GM06990 (cell line): ENCODE results near the gene STIM2.

Experiments used
- DNase-seq: peaks from one replicate; pipeline ENCODE4 v3.0.0-alpha.2; 2011; ENCODE audit not compliant: insufficient read length; ENCODE audit errors: extremely low read depth
- H3K27me3 ChIP-seq: replicated peaks from 2 replicates; pipeline ENCODE4 v1.6.0; 2011; ENCODE audit warnings: low read length; ENCODE audit not compliant: control insufficient read depth, insufficient read depth
- H3K36me3 ChIP-seq: 2 replicates; pipeline ENCODE4 v1.5.1; 2011; ENCODE audit warnings: low read length; ENCODE audit not compliant: control insufficient read depth, insufficient read depth
- H3K4me3 ChIP-seq: replicated peaks from 2 replicates; pipeline ENCODE4 v1.5.1; 2011; ENCODE audit warnings: low read depth, mild to moderate bottlenecking, control low read depth, low read length
- TF ChIP-seq, protein P1 (sequence below): IDR thresholded peaks from 2 replicates; pipeline ENCODE4 v1.5.1; 2011; ENCODE audit warnings: low read length, control low read depth, mild to moderate bottlenecking, inconsistent platforms; ENCODE audit not compliant: insufficient read depth, poor library complexity, severe bottlenecking

STIM2 gene

GRCh38 chr4:26861434-26862186, 969 bp downstream of the STIM2 start:
- TF ChIP-seq, protein P1, sequence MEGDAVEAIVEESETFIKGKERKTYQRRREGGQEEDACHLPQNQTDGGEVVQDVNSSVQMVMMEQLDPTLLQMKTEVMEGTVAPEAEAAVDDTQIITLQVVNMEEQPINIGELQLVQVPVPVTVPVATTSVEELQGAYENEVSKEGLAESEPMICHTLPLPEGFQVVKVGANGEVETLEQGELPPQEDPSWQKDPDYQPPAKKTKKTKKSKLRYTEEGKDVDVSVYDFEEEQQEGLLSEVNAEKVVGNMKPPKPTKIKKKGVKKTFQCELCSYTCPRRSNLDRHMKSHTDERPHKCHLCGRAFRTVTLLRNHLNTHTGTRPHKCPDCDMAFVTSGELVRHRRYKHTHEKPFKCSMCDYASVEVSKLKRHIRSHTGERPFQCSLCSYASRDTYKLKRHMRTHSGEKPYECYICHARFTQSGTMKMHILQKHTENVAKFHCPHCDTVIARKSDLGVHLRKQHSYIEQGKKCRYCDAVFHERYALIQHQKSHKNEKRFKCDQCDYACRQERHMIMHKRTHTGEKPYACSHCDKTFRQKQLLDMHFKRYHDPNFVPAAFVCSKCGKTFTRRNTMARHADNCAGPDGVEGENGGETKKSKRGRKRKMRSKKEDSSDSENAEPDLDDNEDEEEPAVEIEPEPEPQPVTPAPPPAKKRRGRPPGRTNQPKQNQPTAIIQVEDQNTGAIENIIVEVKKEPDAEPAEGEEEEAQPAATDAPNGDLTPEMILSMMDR, result no peak
- DNase-seq, result peak; percentile 85
- peak overlapping the region; percentile 68 for H3K4me3 ChIP-seq
- H3K36me3 ChIP-seq, result no peaks in the 10 kb centered on the region
- H3K27me3 ChIP-seq, result no peaks in the 10 kb centered on the region

DNA sequence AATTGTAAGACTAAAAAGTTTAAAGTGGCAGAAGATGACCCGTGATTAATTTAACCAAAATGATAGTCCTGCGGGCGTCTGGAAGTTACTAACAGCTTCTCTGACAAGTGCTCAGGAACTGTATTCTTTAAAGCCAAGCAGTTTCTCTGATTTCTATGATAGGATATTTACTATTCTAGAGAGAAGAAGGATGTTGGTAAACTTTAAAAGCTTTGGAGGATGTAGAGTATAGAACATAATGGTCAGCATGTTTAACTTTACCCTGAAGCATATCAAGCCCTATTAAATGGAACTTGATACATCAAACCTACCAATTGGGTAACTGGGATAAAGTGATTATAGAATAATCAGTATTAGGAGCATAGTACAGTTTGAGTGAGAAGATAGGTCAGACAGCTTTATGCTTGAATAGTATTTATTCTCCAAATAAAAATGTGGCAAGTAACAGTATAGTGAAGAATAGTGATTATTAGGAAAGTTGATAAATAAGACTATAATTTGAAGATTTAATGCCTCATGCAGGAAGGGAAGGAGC, 1.8 kb downstream of the STIM2 start:
- TF ChIP-seq, protein P1, result no peak
- DNase-seq, result no peak
- H3K36me3 ChIP-seq, result no peaks in the 10 kb centered on the region
- peak overlapping the region; percentile 68 for H3K4me3 ChIP-seq
- H3K27me3 ChIP-seq, result no peaks in the 10 kb centered on the region

- Histone ChIP-seq H3K4me3 (no peak overlapping the region), H3K27me3 (no peaks in the 10 kb centered on the region), H3K36me3 (no peaks in the 10 kb centered on the region)
- TF ChIP-seq, protein P1, result no peak
- no peak for DNase-seq
These were observed 2.9 kb downstream of the STIM2 start for GRCh38 chr4:26863512-26863911.

DNA sequence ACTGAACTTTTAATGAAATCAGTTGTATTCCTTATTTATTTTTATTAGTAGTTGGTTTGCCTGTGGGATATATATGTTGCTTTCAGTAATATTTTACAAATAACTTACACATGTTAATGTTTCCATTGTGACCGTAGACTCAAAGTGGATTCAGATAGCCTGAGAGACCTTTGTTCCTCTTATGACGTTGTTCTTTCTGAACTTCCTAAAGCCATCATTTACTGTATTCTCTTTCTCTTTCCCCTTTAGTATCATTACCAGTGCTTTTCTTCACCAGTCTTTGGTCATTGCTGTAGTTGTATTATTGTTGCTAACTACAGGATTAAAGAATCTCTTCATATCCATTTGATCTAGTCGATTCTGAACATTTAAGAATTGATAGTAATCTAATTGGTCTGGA, 4.3 kb downstream of the STIM2 start:
- no peak overlapping the region for H3K4me3 ChIP-seq
- no peaks in the 10 kb centered on the region for H3K36me3 ChIP-seq
- TF ChIP-seq, protein P1, result no peak
- H3K27me3 ChIP-seq, result no peaks in the 10 kb centered on the region
- no peak for DNase-seq

DNA sequence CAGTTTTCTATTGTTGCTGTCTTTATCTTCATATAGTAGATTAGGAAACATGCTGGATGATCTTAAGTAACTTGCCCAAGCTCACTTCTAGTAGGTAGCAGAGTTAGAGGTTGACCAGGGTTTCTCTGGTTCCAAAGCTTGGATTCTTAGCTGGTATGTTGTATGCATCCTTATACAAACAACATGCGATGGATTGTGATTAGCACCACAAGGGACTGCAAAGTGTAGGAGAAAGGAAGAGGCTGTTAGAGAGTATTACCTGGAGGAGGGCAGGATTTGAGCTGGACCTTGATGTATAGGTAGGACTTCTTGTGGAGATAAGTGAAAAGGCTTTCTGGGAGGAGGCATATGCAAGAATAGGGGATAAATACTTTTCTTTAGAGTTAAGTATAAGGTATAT, 5.6 kb downstream of the STIM2 start:
- DNase-seq, result no peak
- H3K36me3 ChIP-seq, result no peaks in the 10 kb centered on the region
- TF ChIP-seq, protein P1, result no peak
- no peaks in the 10 kb centered on the region for H3K27me3 ChIP-seq
- H3K4me3 ChIP-seq, result no peak overlapping the region
